HL-60/S4 treated with phorbol 12-myristate 13-acetate at 8.2 ng/mL for 4 days and 3 days (cell line): Measurements from ENCODE around the gene NUBP2.

ENCODE experiments used
- in situ Hi-C: fragments of 300-500 bp; cut with MboI; formaldehyde crosslinking; loops from 2 replicates; pipeline ENCODE4 v1.15.0; 2022; ENCODE audit warnings: low sequenced_read_pairs

NUBP2 gene

DNA sequence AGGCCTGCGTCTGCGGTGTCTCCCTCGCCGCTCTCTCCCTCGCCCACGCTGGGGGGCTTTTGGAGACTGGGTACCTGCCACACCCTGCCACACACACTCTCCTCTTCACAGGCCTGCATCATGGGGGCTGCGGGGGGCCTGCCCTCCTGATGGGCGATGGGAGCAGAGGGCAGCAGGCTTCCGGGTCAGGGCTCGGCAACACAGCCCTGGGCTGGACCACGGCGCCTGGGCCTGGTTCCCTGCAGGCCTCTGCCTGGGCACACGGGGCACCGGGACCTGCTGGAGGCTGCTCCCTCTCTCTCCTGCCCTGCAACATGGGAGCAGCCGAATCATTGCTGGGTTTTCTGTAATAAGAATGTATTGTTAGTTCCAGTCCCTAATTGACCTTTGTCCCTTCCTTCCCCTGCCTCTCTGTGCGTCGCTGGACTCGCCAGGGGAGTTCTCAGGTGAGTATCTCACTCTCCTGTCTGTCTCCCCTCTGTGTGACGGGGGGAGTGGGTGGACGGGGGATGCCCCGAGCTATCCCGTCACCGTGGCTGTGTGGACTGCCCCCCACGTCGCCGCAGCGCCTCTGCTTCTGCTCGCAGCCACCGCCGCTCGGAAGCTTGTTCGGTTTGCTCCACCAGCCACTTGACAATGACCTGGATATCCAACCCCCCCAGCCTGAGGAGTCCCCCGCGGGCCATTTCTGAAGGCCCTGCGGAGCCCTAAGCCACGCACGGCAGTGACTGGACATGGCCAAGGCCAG lies 24.9 kb upstream of the NUBP2 start:
- in situ Hi-C loops, result no loop called here

DNA sequence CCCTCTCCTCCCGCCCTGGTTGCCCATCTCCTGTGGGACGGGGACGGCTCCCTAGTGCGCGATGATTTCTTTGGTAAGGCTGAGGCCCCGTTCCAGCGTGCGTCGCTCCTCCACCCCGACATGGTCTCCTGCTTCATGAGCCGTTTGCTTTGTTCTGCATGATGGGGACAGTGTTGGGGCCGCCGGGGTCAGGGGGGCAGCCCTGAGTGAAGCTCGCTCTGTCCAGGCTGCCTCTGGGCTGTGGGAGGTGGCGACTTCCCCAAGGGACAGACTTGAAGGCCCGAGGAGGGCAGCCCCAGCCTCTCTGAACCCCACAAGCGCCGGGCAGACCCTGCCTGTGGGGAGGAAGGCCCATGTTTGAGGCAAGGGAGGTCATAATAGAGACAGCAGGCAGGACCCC lies 23.8 kb upstream of the NUBP2 start:
- in situ Hi-C loops, result no loop called here

DNA sequence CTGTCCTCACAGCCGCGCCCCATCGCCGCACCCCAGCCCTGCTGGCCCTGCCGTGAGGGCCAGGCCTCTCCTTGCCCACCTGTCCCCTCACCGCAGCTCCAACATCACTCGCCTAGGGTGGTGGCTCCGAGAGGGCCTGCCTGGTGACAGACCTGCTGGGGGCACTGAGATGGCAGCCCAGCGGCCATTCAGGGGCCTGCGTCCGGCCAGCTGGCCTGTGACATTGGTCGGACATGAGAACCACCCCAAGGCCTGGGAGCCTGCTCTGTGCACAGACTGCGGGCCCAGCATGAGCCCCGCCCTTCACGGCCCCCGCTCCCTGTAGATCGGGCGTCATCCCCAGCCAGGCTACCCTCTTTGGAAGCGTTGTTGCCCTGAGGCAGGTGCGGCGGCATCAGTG lies 23.2 kb upstream of the NUBP2 start:
- in situ Hi-C loops, result no loop called here

DNA sequence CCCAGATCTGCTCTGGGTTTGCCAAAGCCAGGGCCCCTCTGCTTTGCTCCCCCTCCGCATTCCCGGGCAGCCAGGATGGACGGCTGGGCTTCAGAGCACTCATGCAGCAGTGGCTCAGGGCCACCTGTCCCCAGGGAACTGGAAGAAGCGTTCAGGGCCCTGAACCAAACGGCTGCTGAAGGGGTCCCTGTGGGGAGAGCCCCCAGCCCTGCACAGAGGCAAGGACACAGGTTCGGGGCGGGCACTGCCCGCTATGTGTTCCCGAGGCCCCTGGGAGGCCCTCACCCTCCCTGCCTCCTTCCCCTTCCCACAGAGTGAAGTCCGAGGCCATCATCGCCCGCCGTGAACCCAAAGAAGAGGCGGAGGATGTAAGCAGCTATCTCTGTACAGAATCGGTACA lies 21.8 kb upstream of the NUBP2 start:
- in situ Hi-C loops, result no loop called here

GRCh38 chr16:1761751-1762150 lies 21.0 kb upstream of the NUBP2 start:
- in situ Hi-C loops, result no loop called here

- in situ Hi-C loops, result no loop called here
Observed at GRCh38 chr16:1762196-1762878, 20.4 kb upstream of the NUBP2 start.

DNA sequence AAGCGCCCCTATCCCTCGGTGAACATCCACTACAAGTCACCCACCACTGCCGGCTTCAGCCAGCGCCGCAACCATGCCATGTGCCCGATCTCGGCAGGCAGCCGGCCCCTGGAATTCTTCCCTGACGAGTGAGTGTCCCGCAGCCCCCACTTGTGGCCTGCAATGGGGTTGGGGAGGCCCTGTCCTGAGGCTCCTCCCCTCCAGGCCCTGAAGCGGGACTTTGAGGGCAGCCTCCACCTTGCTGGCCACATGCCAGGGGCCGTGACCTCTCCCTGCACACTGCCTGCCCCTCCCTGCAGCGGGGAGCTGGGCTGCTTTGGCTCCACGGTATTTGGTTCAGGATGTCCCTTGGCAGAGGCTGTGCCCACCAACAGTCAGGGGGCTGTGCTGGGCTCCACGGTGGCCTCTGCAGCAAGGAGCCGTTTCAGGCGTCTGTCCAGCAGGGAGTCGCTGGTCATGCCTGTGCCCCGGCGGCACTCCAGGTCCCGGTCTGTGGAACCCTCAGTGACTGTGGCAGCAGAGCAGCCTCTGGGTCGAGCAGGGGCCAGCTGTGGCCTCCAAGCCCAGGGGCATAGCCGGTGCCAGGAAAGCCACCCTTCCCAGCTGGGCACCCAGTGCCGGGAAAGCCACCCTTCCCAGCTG lies 19.8 kb upstream of the NUBP2 start:
- in situ Hi-C loops, result no loop called here

DNA sequence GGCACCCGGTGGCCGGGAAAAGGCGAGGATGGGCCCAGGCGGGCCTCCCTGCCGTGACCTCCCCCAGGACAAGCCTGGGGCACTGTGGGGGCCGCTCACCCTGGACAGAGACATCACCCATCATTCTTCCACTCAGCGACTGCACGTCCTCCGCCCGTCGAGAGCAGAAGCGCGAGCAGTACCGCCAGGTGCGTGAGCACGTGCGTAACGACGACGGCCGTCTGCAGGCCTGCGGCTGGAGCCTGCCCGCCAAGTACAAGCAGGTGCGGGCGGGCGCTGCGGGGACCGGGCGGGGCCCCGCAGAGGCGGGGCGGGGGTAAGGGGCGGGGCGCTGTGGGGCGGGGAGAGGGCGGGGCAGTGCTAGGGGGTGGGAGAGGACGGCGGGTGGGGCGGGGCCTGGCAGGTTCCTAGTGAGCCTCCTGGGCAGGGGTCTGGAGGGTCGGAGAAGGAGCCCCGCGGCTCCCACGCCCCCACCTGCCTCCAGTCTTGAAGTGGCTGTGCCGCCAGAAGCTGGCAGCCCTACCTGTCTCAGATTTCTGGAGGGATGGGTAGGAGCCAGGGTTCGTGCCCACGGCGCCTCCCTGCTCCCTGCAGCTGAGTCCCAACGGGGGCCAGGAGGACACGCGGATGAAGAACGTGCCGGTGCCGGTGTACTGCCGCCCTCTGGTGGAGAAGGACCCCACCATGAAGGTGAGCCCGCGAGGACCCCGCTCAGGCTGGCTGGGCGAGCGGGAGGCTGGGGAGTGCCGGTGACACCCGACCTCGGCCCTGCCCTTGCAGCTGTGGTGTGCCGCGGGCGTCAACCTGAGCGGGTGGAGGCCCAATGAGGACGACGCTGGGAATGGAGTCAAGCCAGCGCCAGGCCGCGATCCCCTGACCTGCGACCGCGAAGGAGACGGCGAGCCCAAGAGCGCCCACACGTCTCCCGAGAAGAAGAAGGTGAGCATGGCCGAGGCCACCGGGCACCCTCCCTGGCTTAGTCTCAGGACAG lies 18.9 kb upstream of the NUBP2 start:
- in situ Hi-C loops, result no loop called here

DNA sequence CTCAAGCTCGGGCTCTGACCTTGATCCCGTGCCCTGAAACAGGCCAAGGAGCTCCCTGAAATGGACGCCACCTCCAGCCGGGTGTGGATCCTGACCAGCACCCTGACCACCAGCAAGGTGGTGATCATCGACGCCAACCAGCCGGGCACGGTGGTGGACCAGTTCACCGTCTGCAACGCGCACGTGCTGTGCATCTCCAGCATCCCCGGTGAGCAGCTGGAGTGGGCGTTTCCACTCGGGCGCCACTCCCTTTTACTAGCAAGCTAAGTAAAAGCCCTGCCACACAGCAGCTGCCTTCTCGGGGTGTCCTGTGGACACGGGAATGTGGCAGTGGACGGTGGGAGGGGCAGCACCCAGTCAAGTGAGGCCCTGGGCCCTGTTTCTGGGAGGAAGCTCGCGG lies 17.8 kb upstream of the NUBP2 start:
- in situ Hi-C loops, result no loop called here

DNA sequence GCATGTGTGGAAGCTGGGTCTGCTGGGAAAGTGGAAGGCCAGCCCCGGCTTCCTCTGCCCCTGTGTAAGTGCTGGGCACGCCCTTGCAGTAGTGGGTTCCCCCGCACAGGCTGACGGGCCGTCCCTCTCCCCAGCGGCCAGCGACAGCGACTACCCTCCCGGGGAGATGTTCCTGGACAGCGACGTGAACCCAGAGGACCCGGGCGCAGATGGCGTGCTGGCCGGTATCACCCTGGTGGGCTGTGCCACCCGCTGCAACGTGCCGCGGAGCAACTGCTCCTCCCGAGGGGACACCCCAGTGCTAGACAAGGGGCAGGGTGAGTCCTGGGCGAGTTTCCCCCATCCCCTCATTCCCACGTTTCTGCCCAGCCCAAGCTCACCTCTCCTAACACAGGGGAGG lies 16.9 kb upstream of the NUBP2 start:
- in situ Hi-C loops, result no loop called here

- in situ Hi-C loops, result no loop called here
Observed at GRCh38 chr16:1766231-1766630, 16.5 kb upstream of the NUBP2 start.

DNA sequence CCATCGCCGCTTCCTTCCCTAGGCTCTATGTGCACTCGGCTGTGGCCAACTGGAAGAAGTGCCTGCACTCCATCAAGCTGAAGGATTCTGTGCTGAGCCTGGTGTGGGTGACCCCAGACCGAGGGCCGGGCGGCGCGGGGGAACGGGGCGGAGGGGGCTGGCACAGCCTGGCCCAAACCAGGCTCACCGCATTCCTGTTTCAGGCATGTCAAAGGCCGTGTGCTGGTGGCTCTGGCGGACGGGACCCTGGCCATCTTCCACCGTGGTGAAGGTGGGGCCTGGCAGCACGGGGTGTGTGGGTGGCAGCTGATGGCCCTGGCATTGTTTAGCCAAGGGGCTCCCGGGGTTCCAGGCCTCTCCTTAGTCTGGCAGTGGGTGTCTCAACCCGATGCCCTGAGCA lies 16.1 kb upstream of the NUBP2 start:
- in situ Hi-C loops, result no loop called here

DNA sequence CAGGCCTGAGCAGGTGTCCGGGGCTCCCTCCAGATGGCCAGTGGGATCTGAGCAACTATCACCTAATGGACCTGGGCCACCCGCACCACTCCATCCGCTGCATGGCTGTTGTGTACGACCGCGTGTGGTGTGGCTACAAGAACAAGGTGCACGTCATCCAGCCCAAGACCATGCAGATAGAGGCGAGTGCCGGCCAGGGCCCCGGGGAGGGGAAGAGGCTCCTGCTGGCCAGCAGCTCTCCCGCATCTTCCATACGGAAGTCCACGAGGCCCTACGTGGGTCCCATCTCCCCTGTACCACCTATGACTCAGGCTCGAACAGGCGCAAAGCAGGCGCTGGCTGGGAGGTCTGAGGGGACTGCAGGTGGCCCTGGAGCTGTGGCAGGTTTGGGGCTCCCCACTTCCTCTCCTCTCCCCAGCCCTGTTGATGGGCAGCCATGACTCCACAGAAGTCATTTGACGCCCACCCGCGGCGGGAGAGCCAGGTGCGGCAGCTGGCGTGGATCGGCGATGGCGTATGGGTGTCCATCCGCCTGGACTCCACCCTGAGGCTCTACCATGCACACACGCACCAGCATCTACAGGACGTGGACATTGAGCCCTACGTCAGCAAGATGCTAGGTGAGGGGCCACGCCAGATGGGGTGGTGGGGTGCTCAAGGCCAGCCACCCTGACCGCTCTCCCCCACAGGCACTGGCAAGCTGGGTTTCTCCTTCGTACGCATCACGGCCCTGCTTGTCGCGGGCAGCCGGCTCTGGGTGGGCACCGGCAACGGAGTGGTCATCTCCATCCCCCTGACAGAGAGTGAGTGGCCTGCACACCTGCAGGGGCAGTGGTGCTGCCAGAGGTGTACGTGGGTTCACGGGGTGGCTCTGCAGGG lies 15.4 kb upstream of the NUBP2 start:
- in situ Hi-C loops, result no loop called here

DNA sequence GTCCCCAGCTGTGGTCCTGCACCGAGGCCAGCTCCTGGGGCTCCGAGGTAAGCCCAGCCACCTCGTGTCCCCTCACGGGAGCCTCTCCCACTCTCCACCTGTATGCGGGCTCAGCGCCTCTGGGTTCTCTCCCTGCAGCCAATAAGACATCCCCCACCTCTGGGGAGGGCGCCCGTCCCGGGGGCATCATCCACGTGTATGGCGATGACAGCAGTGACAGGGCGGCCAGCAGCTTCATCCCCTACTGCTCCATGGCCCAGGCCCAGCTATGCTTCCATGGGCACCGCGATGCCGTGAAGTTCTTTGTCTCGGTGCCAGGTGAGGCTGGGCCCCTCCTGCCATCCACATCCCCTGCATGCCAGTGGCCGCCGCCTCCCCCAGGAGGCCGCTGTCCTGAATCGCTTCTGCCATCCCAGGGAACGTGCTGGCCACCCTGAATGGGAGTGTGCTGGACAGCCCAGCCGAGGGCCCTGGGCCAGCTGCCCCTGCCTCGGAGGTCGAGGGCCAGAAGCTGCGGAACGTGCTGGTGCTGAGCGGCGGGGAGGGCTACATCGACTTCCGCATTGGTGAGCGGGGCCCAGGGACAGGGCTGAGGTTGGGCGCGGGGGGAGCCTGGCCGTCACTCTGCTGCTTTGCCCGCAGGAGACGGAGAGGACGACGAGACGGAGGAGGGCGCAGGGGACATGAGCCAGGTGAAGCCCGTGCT lies 14.5 kb upstream of the NUBP2 start:
- in situ Hi-C loops, result no loop called here

GRCh38 chr16:1768767-1769401 lies 13.9 kb upstream of the NUBP2 start:
- in situ Hi-C loops, result no loop called here

GRCh38 chr16:1769402-1770300 lies 13.1 kb upstream of the NUBP2 start:
- in situ Hi-C loops, result no loop called here

DNA sequence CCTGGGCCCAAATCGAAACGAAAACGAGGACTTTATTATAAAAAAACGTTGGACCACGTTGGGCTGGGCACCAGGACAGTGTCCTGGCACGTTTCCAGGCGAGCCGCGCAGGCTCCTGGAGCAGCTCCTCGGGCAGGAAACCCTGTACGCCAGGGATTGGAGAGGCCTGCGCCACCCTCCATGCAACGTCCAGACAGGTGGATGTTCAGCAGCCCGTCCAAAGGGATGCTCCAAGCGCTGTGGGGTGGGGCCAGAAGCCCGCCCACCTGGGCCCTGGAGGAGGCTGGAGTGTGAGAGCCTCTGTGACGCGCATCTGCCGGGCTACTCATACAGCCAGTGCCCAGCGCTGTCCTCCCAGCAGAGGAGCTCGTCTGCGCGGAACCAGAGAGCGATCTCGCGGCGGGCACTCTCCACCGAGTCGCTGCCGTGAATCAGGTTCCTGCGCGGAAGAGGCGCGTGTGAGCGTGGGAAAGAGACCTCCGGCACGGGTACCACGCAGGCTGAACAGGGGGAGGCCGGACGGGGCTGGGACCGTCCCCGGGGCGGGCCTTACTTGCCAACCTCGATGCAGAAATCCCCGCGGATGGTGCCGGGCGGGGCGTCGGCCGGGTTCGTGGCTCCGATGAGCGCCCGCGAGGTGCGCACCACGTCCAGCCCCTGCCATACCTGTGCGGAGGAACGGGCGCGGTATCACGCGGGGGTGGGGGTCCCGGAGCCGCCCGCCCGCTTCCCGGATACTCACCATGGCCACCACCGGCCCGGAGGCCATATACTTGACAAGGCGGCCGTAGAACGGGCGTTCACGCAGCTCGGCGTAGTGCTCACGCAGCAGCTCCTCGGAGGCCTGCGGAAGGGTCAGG lies 12.2 kb upstream of the NUBP2 start:
- in situ Hi-C loops, result no loop called here
